Measurements from ENCODE around the gene GRK7. TPM values are rescaled to one million over a fixed set of nuclear protein-coding genes. Genes with fewer than 3 reads are reported as not detected.

Gene GRK7, protein sequence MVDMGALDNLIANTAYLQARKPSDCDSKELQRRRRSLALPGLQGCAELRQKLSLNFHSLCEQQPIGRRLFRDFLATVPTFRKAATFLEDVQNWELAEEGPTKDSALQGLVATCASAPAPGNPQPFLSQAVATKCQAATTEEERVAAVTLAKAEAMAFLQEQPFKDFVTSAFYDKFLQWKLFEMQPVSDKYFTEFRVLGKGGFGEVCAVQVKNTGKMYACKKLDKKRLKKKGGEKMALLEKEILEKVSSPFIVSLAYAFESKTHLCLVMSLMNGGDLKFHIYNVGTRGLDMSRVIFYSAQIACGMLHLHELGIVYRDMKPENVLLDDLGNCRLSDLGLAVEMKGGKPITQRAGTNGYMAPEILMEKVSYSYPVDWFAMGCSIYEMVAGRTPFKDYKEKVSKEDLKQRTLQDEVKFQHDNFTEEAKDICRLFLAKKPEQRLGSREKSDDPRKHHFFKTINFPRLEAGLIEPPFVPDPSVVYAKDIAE (N-terminal part only)
- total RNA-seq (2014; rRNA removed; shearing (Covaris generic); ENCODE audit: low replicate concordance), result not detected in 2 replicates

DNA sequence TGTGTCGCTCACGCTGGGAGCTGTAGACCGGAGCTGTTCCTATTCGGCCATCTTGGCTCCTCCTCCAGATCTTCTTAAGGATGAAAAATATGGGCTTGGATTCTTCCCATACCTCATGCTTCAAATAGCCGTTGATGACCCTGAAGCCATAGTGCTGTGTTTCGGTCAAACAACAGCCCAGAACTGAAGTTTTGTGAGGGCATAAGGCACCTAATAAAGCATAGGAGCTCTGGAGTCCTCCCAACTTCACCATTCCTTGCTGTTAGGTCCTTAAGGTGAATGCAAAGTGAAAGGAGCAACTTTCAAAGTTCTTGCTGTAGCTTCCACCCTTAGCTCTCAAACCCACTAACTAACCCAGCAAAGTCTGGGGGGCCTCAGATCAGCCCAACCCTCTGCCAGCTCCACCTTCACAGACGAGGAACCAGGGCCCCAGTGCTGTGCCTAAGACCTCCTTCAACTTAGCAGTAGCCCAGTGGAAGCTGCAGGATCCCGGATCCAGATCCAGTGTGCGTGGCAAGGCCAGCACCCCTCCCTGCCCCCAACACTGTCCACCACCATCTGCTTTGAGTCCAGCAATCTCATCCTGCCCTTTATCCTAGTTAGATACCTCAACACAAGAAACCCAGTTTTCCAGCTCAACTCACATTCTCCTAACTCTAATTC lies at the start of gene GRK7:
Gene GRK7, plus strand, starts transcription at position 321 of the 663 bp plus-strand sequence. CDS start 14,877 bp downstream, outside the sequence.
- in situ Hi-C loops (cut with HindIII; ENCODE audit: low pct_unique_long_range_greater_than_20kb, low sequenced_read_pairs), result no loop called here
- DNase-seq (ENCODE audit: low read depth), result no peak

DNA sequence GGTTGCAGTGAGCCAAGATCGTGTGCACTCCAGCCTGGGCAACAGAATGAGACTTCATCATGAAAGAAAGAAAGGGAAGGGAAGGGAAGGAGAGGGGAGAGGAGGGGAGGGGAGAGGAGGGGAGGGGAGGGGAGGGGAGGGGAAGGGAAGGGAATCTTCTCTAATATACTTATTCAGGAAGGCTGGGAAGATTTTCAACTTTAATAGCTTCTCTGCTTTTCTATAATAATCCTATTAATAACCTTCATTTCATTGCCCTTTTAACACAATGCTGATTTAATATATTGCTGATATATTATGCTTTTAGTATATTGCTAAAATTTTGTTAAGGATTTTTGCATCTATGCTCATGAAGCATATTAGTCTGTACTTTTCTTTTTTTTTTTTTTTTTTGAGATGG lies 48.5 kb upstream of the GRK7 start:
- in situ Hi-C loops (cut with HindIII; ENCODE audit: low pct_unique_long_range_greater_than_20kb, low sequenced_read_pairs), result no loop called here
- no peak for DNase-seq (ENCODE audit: low read depth)

DNA sequence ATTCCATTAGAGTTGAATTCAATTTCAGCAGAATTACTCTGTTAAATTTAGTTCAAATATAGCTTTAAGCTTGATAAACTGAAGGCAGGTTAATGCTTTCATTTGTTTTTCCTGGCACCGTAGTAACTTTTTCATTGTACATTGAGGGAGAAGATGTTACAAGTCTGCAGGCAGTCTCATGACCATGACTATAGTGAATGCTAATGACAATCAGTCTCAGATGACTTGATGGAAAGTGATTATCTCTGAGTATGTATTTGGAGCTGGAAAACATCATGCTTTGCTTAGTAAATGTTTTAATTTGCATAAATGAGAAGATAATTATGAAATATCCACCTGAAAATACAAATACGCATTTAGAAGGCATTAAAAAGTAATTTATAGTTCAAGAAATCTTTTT lies 41.1 kb upstream of the GRK7 start:
- no peak for DNase-seq (ENCODE audit: low read depth)
- in situ Hi-C loops (cut with HindIII; ENCODE audit: low pct_unique_long_range_greater_than_20kb, low sequenced_read_pairs), result no loop called here

DNA sequence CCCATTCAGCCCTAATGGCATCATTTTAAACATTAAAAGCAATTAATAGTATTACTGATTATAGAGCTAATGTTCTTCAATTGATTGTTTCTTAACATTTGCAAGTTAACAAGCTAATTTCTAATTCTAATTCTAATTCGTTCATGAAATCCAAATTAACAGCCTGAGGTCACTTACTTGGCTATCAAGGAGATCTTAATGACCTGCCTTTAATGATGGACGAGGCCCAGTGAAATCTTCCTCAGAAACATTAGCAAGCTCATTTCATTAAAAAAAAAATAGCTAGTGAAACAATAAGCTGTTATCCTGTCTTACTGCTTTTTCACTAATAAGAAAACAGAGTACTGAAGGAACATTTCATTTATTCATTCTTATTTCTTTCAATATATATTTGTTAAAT lies 40.6 kb upstream of the GRK7 start:
- in situ Hi-C loops (cut with HindIII; ENCODE audit: low pct_unique_long_range_greater_than_20kb, low sequenced_read_pairs), result no loop called here
- DNase-seq (ENCODE audit: low read depth), result no peak

DNA sequence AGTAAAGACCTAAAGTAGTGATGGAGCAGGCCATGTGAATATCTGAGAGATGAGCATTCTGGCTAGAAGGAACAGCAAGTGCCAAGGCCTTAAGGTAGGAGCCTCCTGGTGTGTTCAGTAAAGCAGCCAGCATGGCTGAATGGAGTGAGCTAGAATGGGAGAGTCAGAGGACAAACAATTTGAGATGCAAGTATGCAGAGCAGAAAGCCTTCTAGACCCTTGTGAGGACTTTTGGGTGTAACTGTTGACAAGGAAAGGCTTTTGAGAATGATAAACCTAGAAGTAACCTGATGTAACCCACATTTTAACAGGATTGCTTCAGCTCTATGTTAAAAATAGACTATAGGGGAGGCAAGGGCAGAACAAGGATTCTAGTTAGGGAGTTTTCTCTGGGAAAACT lies 40.0 kb upstream of the GRK7 start:
- in situ Hi-C loops (cut with HindIII; ENCODE audit: low pct_unique_long_range_greater_than_20kb, low sequenced_read_pairs), result no loop called here
- no peak for DNase-seq (ENCODE audit: low read depth)

DNA sequence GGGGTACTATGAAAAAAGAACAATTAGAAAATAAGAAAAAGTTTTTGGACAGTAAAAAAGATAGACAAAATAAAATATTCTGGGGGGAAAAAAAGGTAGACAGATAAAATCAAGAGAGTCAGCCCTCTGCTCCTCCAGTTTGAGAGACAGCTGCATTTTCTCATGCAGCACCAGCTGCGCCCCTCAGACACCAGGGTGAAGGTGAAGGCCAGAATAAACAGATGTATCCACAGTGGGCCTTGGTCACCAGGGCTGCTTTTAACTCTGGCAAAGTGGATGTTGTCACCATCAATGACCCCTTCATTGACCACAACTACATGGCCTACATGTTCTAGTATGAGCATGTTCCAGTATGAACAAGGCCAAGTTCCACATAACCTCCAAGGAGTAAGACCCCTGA lies 39.0 kb upstream of the GRK7 start:
- DNase-seq (ENCODE audit: low read depth), result no peak
- in situ Hi-C loops (cut with HindIII; ENCODE audit: low pct_unique_long_range_greater_than_20kb, low sequenced_read_pairs), result no loop called here

DNA sequence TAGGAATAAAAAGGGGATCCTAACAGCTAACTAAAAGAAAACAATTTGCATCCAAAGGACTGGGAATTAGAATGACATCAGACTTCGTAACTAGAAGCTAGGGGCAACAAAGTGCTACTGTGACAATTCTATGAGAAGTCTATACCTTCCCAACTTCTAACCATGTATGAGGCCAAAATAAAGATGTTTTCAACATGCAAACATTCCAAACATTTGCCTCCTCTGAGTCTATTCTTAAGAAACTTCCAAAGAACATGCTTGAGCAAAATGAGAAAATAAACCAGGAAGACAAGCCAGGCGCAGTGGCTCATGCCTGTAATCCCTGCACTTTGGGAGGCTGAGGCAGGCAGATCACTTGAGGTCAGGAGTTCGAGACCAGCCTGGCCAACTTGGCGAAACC lies 38.2 kb upstream of the GRK7 start:
- in situ Hi-C loops (cut with HindIII; ENCODE audit: low pct_unique_long_range_greater_than_20kb, low sequenced_read_pairs), result no loop called here
- no peak for DNase-seq (ENCODE audit: low read depth)

DNA sequence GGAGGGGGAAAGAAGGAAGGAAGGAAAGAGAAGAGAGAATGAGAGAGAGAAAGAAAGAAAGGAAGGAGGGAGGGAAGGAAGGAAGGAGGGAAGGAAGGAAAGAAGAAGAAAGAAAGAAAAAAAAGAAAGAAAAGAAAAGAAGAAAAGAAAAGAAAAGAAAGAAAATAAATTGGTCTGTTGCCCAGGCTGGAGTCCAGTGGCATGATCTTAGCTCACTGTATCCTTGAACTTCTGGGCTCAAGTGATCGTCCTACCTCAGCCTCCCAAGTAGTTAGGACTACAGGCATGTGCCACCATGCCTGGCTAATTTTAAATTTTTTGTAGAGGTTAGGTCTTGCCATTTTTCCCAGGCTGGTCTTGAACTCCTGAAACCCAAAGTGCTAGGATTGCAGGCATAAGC lies 36.7 kb upstream of the GRK7 start:
- in situ Hi-C loops (cut with HindIII; ENCODE audit: low pct_unique_long_range_greater_than_20kb, low sequenced_read_pairs), result no loop called here
- DNase-seq (ENCODE audit: low read depth), result no peak

DNA sequence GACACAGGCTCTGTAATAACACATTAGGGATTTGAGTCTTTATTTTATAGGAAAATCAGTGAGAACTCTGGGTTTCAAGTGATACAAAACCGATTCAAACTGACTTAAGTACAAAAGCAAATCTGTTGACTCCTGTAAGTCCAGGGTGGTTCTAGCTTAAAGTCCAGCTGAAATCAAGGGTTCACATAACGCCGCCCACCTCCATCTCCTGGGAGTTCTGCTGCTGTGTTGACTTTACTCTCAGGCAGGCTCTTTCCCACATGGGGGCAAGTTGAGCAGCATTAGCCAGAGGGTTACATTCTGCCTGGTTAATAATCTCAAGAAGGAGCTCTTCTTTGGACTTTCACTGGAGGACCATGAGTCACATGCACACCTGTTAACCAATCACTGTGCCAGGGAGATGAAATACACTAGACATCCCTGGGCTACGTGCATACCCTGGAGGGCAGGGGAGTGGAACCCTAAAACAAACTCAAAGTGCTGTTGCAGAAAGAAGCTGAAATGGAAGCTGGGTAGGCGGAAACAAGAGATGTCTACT lies 34.8 kb upstream of the GRK7 start:
- peak; percentile 13 for DNase-seq (ENCODE audit: low read depth)

DNA sequence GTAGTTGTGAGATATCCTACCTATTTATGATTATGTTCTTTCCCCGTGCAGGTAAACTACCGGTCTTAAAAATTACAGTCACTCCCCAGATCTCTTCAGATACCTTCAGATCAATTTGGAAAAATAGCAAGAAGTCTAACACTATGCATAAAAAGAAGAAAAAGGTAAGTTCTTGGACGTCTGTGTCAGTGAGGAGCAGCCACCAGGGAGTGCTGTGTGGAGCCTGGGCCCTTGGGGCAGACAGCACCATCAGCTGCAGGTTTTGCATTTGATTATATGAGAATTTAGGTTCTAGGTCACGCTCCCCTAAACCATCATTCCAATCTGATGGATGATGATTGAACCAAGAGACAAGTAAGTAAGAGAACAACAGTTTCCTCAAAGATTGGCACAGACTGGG lies 34.0 kb upstream of the GRK7 start:
- in situ Hi-C loops (cut with HindIII; ENCODE audit: low pct_unique_long_range_greater_than_20kb, low sequenced_read_pairs), result no loop called here
- no peak for DNase-seq (ENCODE audit: low read depth)

More for the DNA sequence above, 34.8 kb upstream of the GRK7 start:
- in situ Hi-C loops (cut with HindIII; ENCODE audit: low pct_unique_long_range_greater_than_20kb, low sequenced_read_pairs), result no loop called here

DNA sequence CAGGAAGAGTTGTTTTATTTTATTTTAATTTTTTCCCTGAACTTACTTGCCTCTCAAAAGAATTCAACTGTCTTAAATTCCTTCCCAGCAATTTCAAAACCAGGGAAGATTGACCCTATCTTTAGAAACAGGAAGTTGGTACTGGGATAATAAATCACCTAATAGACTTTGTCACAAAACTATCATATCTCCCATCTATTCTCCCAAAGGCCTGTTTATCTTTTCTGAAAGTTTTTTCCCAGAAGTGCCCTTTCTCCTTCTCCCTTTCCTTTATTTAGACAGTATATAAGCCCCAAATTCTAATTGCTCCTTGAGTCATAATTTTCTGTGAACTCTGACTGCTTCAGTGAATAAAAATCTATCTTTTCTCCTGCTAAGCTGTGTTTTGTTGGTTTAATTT lies 28.0 kb upstream of the GRK7 start:
- no peak for DNase-seq (ENCODE audit: low read depth)
- in situ Hi-C loops (cut with HindIII; ENCODE audit: low pct_unique_long_range_greater_than_20kb, low sequenced_read_pairs), result no loop called here

DNA sequence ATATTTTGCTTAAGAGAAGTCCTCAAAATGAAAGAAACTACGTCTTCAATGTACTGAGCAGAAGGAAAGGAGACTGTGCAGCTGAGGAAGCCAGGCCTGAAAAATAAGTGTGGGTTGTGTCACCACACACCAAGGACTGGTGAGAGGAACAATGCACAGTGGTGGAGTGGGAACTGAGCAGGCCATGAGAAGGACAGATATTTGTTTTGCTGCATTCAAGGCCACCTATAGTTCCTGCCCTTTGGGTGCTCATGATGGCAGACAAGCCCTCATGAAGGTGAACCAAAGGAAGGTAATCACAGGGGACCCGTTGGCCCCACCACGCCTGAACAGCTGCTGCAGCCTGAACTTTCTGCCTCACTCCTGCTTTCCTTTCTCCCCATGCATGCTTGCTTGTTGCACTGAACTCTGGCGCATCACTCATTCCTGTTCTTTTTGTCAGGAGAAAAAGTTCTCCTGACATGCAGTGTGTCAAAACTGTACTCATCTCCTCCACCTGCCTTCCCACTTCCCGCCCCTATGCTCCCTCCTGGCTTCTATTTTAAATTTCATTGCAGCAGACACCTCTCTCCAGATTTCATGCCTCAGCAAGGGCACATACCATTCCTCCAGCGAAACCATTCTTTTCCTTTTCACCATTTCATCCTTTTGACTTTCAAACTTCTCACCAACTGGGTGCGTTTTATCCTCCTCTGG lies 27.3 kb upstream of the GRK7 start:
- DNase-seq (ENCODE audit: low read depth), result no peak
- in situ Hi-C loops (cut with HindIII; ENCODE audit: low pct_unique_long_range_greater_than_20kb, low sequenced_read_pairs), result no loop called here

DNA sequence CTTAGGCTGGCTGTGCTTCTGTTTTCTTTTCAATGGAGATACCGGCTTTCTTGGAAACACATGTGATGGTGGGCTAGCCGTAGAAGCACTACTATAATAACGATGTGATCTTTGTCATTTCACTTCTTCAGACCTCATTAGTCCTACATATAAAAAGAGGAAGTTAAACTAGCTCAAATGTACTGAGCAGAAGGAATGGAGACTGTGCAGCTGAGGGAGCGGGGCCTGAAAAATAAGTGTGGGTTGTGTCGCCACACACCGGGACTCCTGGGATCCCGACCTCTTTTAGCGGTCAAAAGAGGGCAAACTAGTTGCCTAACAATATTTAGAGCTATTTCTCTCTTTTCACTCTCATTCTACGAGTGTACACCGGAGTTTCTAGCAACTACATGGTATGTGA lies 26.1 kb upstream of the GRK7 start:
- no peak for DNase-seq (ENCODE audit: low read depth)
- in situ Hi-C loops (cut with HindIII; ENCODE audit: low pct_unique_long_range_greater_than_20kb, low sequenced_read_pairs), result no loop called here

DNA sequence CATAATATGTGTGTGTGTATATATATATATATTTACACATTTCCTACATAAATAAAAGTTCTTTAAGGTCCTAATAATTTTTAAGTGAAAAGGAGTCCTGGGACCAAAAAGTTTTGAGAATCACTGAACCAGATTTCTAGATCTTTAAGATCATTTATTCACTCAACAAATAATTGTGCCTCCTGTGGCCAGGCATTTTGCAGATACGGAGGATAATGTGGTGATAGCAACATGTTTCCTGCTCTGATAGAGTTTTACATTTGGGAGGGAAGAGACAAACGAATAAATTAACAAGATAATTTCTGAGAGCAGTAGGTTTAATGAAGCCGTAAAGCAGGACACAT lies 25.6 kb upstream of the GRK7 start:
- in situ Hi-C loops (cut with HindIII; ENCODE audit: low pct_unique_long_range_greater_than_20kb, low sequenced_read_pairs), result no loop called here
- no peak for DNase-seq (ENCODE audit: low read depth)

DNA sequence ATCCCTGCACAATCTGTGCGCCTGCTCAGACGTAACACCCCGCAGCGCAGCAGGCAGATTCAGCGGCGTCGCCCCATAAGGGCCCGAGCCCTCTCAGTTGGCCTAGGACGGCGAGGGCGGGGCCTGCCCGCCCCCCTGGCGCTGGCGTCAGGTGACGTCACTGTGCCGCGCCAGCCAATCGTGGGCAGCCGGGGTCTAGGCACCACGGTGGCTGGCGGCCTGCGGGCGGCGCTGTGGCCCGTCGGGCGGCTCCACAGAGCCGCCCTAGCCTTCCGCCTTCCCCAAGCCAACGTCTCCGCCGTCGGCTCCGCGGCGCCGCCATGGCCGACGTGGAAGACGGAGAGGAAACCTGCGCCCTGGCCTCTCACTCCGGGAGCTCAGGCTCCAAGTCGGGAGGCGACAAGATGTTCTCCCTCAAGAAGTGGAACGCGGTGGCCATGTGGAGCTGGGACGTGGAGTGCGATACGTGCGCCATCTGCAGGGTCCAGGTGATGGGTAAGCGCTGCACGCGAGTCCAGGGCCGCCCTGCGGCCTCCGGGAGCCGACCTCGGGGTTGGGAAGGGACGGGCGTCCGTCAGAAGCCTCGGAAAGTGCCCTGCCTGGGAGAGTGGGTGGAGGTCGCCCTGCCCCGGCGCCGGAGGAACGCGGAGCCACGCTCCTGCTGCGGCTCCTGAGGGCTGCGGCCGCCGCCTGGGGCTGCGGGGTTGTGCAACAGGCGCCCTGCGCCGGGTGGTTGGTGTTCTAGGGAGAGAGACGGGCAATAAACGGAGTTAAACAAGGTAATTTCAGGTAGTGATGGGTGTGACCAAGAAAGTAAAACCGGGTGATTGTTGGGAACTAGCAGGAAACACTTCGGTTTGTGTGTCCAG lies 25.0 kb upstream of the GRK7 start, which contains the start of gene RNF7:
Gene RNF7, plus strand, starts transcription at position 277 of the 869 bp plus-strand sequence. Its CDS starts 44 bp downstream, at position 321.
- in situ Hi-C loops (cut with HindIII; ENCODE audit: low pct_unique_long_range_greater_than_20kb, low sequenced_read_pairs), result no loop called here
- DNase-seq (ENCODE audit: low read depth), result peak; percentile 96

DNA sequence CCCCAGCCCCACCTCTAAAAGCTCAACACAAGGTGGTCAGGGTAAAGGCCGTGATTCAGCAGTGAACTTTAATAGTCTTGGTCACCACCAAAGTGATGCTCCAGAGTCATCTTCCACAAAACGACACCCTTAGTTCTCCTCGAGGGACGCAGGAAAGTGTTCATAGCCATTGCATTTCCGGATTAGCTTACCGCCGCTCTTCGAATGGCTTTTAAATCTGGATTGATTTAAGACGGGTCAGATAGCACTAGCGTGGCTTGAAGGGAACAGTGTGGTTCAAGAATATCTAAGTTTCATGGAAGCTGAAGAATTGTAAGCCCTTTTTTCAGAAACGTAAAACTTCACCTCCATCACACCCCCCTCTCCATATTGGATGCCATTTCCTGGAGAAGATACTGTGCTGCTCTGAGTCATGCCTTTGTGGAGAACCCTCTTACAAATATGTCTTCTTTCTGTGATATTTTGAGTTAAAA lies 24.3 kb upstream of the GRK7 start:
- DNase-seq (ENCODE audit: low read depth), result peak; percentile 49
- in situ Hi-C loops (cut with HindIII; ENCODE audit: low pct_unique_long_range_greater_than_20kb, low sequenced_read_pairs), result no loop called here

DNA sequence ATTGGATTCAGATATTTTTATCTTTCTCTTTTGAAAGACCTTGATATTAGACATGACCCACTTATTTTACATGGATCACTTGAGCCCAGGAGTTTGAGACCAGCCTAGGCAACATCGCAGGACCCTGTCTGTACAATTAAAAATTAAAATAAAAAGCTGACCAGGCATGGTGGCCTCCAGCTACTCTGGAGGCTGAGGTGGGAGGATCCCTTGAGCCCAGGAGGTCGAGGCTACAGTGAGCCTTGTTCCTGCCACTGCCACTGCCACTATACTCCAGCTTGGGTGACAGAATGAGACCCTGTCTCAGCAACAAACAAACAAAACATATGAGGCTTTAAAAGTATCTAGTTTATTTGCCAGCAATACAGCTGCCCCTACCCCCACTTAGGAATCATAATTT lies 23.5 kb upstream of the GRK7 start:
- no peak for DNase-seq (ENCODE audit: low read depth)
- in situ Hi-C loops (cut with HindIII; ENCODE audit: low pct_unique_long_range_greater_than_20kb, low sequenced_read_pairs), result no loop called here

DNA sequence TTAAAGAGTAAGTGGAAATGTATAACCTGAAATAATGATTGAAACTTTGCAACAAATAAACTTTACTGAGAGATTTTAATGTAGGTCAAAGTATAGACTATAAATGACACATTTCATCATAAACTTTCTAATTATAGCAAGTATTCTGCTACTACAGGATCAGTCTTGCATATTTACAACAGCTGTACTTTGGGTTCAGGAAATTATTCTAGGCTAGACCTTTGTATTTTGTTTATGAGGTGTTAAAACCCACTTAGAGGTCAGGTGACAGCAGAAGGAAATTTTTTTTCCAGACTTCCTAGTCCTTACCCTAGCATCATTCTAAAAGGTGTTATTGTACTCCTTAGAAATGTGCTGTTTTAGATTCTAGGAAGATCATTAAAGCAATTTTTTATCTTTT lies 22.9 kb upstream of the GRK7 start:
- no peak for DNase-seq (ENCODE audit: low read depth)
- in situ Hi-C loops (cut with HindIII; ENCODE audit: low pct_unique_long_range_greater_than_20kb, low sequenced_read_pairs), result no loop called here

Data from Caki2 (cell line).